A549 (cell line): Measurements from ENCODE around the gene TUT4. TPM values are rescaled to one million over a fixed set of nuclear protein-coding genes. Genes with fewer than 3 reads are reported as not detected.

Experiments used
- ATAC-seq, 2 experiments: fragments of 200-7000 bp in 1 of 2; fragments of >200 bp in 1 of 2; cut with Nextera tagmentation in 1 of 2; cut with Tn5 transposase in 1 of 2; 3 replicates each; pipeline versions ENCODE4 v1.8.0 to v1.9.1; 2018 to 2020; ENCODE audit warnings: mild to moderate bottlenecking in 1 of 2, moderate library complexity in 1 of 2
- CTCF ChIA-PET: fragments of 300-600 bp; sonication (Branson Sonifier 250); formaldehyde crosslinking; extraction: SDS; loops from one replicate; lab custom pipeline; 2021; ENCODE audit warnings: antibody characterized with exemption, inconsistent platforms; lab: Yijun Ruan, JAX
- POLR2A ChIA-PET: fragments of 350-600 bp; formaldehyde crosslinking; extraction: SDS; loops from one replicate; lab custom pipeline; 2021; ENCODE audit warnings: antibody characterized with exemption, inconsistent platforms; lab: Yijun Ruan, JAX
- DNase-seq, 2 experiments: peaks; one replicate each; pipeline versions ENCODE4 v3.0.0 to v3.0.0-alpha.2; 2011 to 2016; ENCODE audit warnings: low read depth in 1 of 2, low spot score in 1 of 2
- FAIRE-seq: peaks from 2 replicates; lab custom pipeline; 2011; peaks lifted over from hg19 to GRCh38; lab: Jason Lieb, UNC
- H3K27ac ChIP-seq, 2 experiments: fragments of >200 bp; sonication (Bioruptor Twin); formaldehyde crosslinking; 3 replicates each; pipeline ENCODE4 v1.5.1; 2016 to 2017
- H3K4me1 ChIP-seq: fragments of >200 bp; sonication (Bioruptor Twin); formaldehyde crosslinking; 3 replicates; pipeline ENCODE4 v1.6.1; 2016
- H3K4me2 ChIP-seq: fragments of >200 bp; sonication (Bioruptor Twin); formaldehyde crosslinking; 3 replicates; pipeline ENCODE4 v1.6.1; 2016
- H3K4me3 ChIP-seq: fragments of >200 bp; sonication (Bioruptor Twin); formaldehyde crosslinking; 3 replicates; pipeline ENCODE4 v1.5.1; 2016
- H3K9me3 ChIP-seq: fragments of >200 bp; sonication (Bioruptor Twin); formaldehyde crosslinking; 3 replicates; pipeline ENCODE4 v1.6.1; 2016
- EHF ChIP-seq: fragments of 250-450 bp; sonication (Bioruptor Pico); IDR thresholded peaks from 2 replicates; pipeline ENCODE4 v1.5.0; 2020; ENCODE audit warnings: mild to moderate bottlenecking
- EP300 ChIP-seq, 2 experiments: fragments of >200 bp; sonication (Bioruptor Twin); formaldehyde crosslinking; IDR thresholded peaks; 2 replicates in 1 of 2; 3 replicates in 1 of 2; pipeline ENCODE4 v1.6.1; 2016 to 2017
- ESRRA ChIP-seq: fragments of 150-350 bp; IDR thresholded peaks from 2 replicates; pipeline ENCODE4 v1.6.1; 2014; ENCODE audit warnings: mild to moderate bottlenecking, low read length, borderline replicate concordance
- FOSL2 ChIP-seq, 2 experiments: fragments of 450-650 bp in 1 of 2; fragments of >200 bp in 1 of 2; sonication (Bioruptor Twin) in 1 of 2; formaldehyde crosslinking; IDR thresholded peaks; 2 replicates each; pipeline versions ENCODE4 v1.5.0 to v1.6.1; 2016 to 2020; ENCODE audit warnings: mild to moderate bottlenecking in 1 of 2, moderate library complexity in 1 of 2
- FOXS1 ChIP-seq: fragments of 250-450 bp; sonication (Bioruptor Pico); IDR thresholded peaks from 2 replicates; pipeline ENCODE4 v1.5.0; 2020; ENCODE audit warnings: mild to moderate bottlenecking, moderate library complexity
- GATA3 ChIP-seq: IDR thresholded peaks from 2 replicates; pipeline ENCODE4 v1.6.1; 2012; ENCODE audit warnings: borderline replicate concordance
- HOXA7 ChIP-seq: fragments of 250-450 bp; sonication (Bioruptor Pico); IDR thresholded peaks from 2 replicates; pipeline ENCODE4 v1.5.0; 2020; ENCODE audit warnings: mild to moderate bottlenecking, moderate library complexity
- JUN ChIP-seq, 2 experiments: fragments of >200 bp; sonication (Bioruptor Twin); formaldehyde crosslinking; IDR thresholded peaks; 2 replicates in 1 of 2; 3 replicates in 1 of 2; pipeline ENCODE4 v1.6.1; 2016 to 2017
- KDM5A ChIP-seq: fragments of 200-600 bp; sonication (generic); IDR thresholded peaks from 2 replicates; pipeline ENCODE4 v1.6.1; 2016; ENCODE audit warnings: antibody characterized with exemption, mild to moderate bottlenecking
- MAFK ChIP-seq: fragments of 450-650 bp; IDR thresholded peaks from 2 replicates; pipeline ENCODE4 v1.6.1; 2014; ENCODE audit not compliant: partially characterized antibody
- POLR2AphosphoS2 ChIP-seq: conservative IDR thresholded peaks from 2 replicates; pipeline ENCODE4 v1.6.1; 2012; ENCODE audit warnings: low read length, improper control_type of control experiment, inconsistent platforms
- RFX5 ChIP-seq: fragments of 450-650 bp; IDR thresholded peaks from 2 replicates; pipeline ENCODE4 v1.7.1; 2014; ENCODE audit warnings: antibody characterized with exemption, mild to moderate bottlenecking, moderate library complexity
- SMC3 ChIP-seq: fragments of >200 bp; sonication (Bioruptor Twin); formaldehyde crosslinking; IDR thresholded peaks from 3 replicates; pipeline ENCODE4 v1.6.1; 2018; ENCODE audit warnings: inconsistent platforms
- TP53 ChIP-seq: fragments of 250-450 bp; sonication (Bioruptor Pico); IDR thresholded peaks from 2 replicates; pipeline ENCODE4 v1.5.0; 2021; ENCODE audit warnings: mild to moderate bottlenecking, moderate library complexity
- WGBS: methylation state at CpG from one replicate; pipeline ENCODE4 v1.1.6; 2017; ENCODE audit errors: missing lambda C conversion rate; 5-methylcytosine and 5-hydroxymethylcytosine counted together
- polyA plus RNA-seq, 4 experiments: library from polyadenylated mRNA; depleted of rRNA in 3 of 4; stranded (reverse); fragments of >200 nt; fragmentation: RNase III in 1 of 4; extraction: RNeasy Plus Mini Kit Qiagen cat#74134 plus additional on column Dnase treatment in 1 of 4; gene quantifications; 2 replicates in 3 of 4; 3 replicates in 1 of 4; pipeline ENCODE4 v1.2.3, GENCODE V29; 2011 to 2017
- TF ChIP-seq, protein P1 (sequence below): fragments of 200-600 bp; sonication (generic); IDR thresholded peaks from 2 replicates; pipeline ENCODE4 v1.6.1; 2016; ENCODE audit warnings: antibody characterized with exemption, mild to moderate bottlenecking, moderate library complexity
- TF ChIP-seq, protein P2 (sequence below): fragments of >200 bp; sonication (Bioruptor Twin); formaldehyde crosslinking; IDR thresholded peaks from 2 replicates; pipeline ENCODE4 v1.6.1; 2016
- TF ChIP-seq, protein P3 (sequence below): fragments of 250-450 bp; sonication (Bioruptor Pico); IDR thresholded peaks from 2 replicates; pipeline ENCODE4 v1.5.0; 2020; ENCODE audit warnings: low read depth, mild to moderate bottlenecking, moderate library complexity
- TF ChIP-seq, protein P4 (sequence below): fragments of >200 bp; sonication (Bioruptor Twin); formaldehyde crosslinking; IDR thresholded peaks from 3 replicates; pipeline ENCODE4 v1.6.1; 2016
- TF ChIP-seq, protein P5 (sequence below): fragments of 450-650 bp; IDR thresholded peaks from 2 replicates; pipeline ENCODE4 v1.6.1; 2014; ENCODE audit warnings: antibody characterized with exemption
- TF ChIP-seq, protein P6 (sequence below): fragments of >200 bp; sonication (Bioruptor Twin); formaldehyde crosslinking; IDR thresholded peaks from 3 replicates; pipeline ENCODE4 v1.5.1; 2016

Gene TUT4
- polyA plus RNA-seq, 2 of the 4 experiments (the other 2 are of a cell fraction): 25.3 to 34.1 TPM

DNA sequence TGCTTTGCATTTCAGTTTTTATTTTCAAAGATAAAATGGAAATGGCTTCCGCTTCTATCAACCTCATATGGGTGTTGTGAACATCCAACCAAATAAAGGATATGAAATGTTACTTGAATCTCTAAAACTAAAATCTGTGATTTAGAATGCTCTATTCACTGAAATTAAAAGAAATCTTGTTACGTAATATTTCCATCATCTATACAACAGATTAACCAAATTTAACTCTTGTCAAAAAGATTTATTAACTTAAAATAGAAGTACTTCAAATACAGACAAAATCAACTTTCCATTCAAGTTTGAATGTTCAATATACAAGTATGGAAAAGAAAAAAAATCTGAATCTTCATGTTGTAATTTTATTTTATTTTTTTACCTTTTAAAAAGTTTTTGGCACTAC lies 129.8 kb downstream of the TUT4 start (continued):
- TF ChIP-seq, protein P1, sequence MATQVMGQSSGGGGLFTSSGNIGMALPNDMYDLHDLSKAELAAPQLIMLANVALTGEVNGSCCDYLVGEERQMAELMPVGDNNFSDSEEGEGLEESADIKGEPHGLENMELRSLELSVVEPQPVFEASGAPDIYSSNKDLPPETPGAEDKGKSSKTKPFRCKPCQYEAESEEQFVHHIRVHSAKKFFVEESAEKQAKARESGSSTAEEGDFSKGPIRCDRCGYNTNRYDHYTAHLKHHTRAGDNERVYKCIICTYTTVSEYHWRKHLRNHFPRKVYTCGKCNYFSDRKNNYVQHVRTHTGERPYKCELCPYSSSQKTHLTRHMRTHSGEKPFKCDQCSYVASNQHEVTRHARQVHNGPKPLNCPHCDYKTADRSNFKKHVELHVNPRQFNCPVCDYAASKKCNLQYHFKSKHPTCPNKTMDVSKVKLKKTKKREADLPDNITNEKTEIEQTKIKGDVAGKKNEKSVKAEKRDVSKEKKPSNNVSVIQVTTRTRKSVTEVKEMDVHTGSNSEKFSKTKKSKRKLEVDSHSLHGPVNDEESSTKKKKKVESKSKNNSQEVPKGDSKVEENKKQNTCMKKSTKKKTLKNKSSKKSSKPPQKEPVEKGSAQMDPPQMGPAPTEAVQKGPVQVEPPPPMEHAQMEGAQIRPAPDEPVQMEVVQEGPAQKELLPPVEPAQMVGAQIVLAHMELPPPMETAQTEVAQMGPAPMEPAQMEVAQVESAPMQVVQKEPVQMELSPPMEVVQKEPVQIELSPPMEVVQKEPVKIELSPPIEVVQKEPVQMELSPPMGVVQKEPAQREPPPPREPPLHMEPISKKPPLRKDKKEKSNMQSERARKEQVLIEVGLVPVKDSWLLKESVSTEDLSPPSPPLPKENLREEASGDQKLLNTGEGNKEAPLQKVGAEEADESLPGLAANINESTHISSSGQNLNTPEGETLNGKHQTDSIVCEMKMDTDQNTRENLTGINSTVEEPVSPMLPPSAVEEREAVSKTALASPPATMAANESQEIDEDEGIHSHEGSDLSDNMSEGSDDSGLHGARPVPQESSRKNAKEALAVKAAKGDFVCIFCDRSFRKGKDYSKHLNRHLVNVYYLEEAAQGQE: no peak
- TF ChIP-seq, protein P2, sequence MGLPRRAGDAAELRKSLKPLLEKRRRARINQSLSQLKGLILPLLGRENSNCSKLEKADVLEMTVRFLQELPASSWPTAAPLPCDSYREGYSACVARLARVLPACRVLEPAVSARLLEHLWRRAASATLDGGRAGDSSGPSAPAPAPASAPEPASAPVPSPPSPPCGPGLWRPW: no peak
- no peak for TF ChIP-seq MAFK

DNA sequence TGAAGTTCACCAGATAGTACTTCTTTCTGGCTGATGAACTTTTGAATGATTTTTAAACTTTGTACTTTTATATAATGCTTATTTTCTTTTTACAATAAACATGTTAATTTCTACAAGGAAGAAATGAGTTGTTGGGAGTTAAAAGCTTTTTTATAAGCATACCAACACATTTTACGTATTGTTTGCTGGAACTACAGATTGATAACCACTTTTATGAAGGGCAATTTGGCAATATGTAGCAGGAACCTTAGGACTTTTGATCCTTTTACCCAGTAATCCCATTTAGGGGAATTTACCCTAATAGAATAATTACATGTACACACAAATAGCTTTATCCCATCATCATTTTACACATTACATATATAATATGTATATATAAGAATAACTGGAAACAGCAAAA lies 132.2 kb downstream of the TUT4 start:
- WGBS: 92% methylated on average over 1 of the region's 1 CpG
- FAIRE-seq: no peak
- ATAC-seq: no peak

DNA sequence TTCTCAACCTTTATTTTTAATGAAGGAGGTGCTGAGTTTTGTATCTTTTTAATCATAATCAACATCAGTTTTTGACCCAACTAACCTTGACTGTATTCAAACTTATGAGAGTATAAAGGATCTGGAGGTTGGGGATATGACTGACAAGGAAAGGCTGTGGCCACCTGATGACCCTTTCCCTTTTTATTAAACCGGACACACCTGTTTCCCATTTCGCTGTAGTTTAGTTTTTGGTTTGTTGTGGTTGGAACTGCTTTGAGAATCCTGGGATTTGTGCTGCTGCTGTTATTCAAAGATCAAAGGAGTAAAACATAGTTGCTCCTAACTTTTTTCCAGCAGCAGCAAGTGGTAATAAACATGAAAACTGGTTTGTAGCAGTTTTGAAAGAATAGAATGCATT lies 136.1 kb downstream of the TUT4 start:
- DNase-seq: no peak
- H3K4me3 ChIP-seq: no peak overlapping the region
- no peaks in the 10 kb centered on the region for H3K4me1 ChIP-seq
- TF ChIP-seq EP300 (IDR thresholded peaks at IDR 0.05) (no peak), HOXA7 (no peak), MAFK (no peak), POLR2AphosphoS2 (no peak), TP53 (CRISPR knock-in tag) (no peak), FOXS1 (no peak)
- TF ChIP-seq, protein P2: no peak
- TF ChIP-seq, protein P3, sequence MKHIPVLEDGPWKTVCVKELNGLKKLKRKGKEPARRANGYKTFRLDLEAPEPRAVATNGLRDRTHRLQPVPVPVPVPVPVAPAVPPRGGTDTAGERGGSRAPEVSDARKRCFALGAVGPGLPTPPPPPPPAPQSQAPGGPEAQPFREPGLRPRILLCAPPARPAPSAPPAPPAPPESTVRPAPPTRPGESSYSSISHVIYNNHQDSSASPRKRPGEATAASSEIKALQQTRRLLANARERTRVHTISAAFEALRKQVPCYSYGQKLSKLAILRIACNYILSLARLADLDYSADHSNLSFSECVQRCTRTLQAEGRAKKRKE (CRISPR knock-in tag): no peak
- TF ChIP-seq, protein P4, sequence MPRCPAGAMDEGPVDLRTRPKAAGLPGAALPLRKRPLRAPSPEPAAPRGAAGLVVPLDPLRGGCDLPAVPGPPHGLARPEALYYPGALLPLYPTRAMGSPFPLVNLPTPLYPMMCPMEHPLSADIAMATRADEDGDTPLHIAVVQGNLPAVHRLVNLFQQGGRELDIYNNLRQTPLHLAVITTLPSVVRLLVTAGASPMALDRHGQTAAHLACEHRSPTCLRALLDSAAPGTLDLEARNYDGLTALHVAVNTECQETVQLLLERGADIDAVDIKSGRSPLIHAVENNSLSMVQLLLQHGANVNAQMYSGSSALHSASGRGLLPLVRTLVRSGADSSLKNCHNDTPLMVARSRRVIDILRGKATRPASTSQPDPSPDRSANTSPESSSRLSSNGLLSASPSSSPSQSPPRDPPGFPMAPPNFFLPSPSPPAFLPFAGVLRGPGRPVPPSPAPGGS: no peak
- TF ChIP-seq, protein P5, sequence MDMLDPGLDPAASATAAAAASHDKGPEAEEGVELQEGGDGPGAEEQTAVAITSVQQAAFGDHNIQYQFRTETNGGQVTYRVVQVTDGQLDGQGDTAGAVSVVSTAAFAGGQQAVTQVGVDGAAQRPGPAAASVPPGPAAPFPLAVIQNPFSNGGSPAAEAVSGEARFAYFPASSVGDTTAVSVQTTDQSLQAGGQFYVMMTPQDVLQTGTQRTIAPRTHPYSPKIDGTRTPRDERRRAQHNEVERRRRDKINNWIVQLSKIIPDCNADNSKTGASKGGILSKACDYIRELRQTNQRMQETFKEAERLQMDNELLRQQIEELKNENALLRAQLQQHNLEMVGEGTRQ: no peak
- TF ChIP-seq, all 56 proteins: peak for 0
- ATAC-seq: no peak
- Histone ChIP-seq H3K4me2 (no peak overlapping the region), H3K9me3 (no peaks in the 10 kb centered on the region), H3K27ac (no peak overlapping the region)
- CTCF ChIA-PET: interaction anchor here (0.5 to 0.9 kb wide), 2 partner anchors 9 to 358 kb away, joined by 3 to 4 read pairs; no protein-coding TSS in a partner anchor
- FAIRE-seq: no peak
- POLR2A ChIA-PET: no interaction called here
- 93% methylated on average over 2 of the region's 2 CpGs for WGBS

More for the DNA sequence above, 132.2 kb downstream of the TUT4 start:
- Histone ChIP-seq H3K27ac (no peak overlapping the region), H3K9me3 (no peaks in the 10 kb centered on the region), H3K4me3 (no peak overlapping the region), H3K4me1 (no peaks in the 10 kb centered on the region), H3K4me2 (no peak overlapping the region)
- ChIA-PET CTCF (no interaction called here), POLR2A (no interaction called here)
- TF ChIP-seq GATA3 (no peak), SMC3 (no peak), RFX5 (no peak), JUN (IDR thresholded peaks at IDR 0.05) (no peak), EHF (CRISPR knock-in tag) (no peak), ESRRA (no peak), FOSL2 (IDR thresholded peaks at IDR 0.05) (no peak), FOSL2 (CRISPR knock-in tag; IDR thresholded peaks at IDR 0.05) (no peak), KDM5A (no peak), POLR2AphosphoS2 (no peak)
- TF ChIP-seq, protein P6, sequence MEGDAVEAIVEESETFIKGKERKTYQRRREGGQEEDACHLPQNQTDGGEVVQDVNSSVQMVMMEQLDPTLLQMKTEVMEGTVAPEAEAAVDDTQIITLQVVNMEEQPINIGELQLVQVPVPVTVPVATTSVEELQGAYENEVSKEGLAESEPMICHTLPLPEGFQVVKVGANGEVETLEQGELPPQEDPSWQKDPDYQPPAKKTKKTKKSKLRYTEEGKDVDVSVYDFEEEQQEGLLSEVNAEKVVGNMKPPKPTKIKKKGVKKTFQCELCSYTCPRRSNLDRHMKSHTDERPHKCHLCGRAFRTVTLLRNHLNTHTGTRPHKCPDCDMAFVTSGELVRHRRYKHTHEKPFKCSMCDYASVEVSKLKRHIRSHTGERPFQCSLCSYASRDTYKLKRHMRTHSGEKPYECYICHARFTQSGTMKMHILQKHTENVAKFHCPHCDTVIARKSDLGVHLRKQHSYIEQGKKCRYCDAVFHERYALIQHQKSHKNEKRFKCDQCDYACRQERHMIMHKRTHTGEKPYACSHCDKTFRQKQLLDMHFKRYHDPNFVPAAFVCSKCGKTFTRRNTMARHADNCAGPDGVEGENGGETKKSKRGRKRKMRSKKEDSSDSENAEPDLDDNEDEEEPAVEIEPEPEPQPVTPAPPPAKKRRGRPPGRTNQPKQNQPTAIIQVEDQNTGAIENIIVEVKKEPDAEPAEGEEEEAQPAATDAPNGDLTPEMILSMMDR: no peak
- DNase-seq: no peak
